H1 (cell line): Measurements from ENCODE around the gene C1orf116.

Experiments
- ATF2 ChIP-seq: IDR thresholded peaks from 2 replicates; pipeline ENCODE4 v1.6.1; 2012; ENCODE audit warnings: low read length, inconsistent platforms
- EGR1 ChIP-seq: IDR thresholded peaks from 2 replicates; pipeline ENCODE4 v1.6.1; 2011; ENCODE audit warnings: low read depth, low read length, borderline replicate concordance
- MAX ChIP-seq: IDR thresholded peaks from 2 replicates; pipeline ENCODE4 v1.6.1; 2012; ENCODE audit warnings: inconsistent platforms
- POLR2AphosphoS5 ChIP-seq: IDR thresholded peaks from 2 replicates; pipeline ENCODE4 v1.6.1; 2011; ENCODE audit warnings: low read depth, low read length
- POU5F1 ChIP-seq: IDR thresholded peaks from 2 replicates; pipeline ENCODE4 v1.6.1; 2011; ENCODE audit warnings: low read depth, mild to moderate bottlenecking, low read length, moderate library complexity
- SIN3A ChIP-seq, 2 experiments: IDR thresholded peaks in 1 of 2; conservative IDR thresholded peaks in 1 of 2; 2 replicates each; pipeline ENCODE4 v1.6.1; 2011 to 2012; ENCODE audit warnings: low read length in 2 of 2, improper control_type of control experiment in 1 of 2, low read depth in 1 of 2, mild to moderate bottlenecking in 1 of 2
- SP2 ChIP-seq: IDR thresholded peaks from 2 replicates; pipeline ENCODE4 v1.6.1; 2012; ENCODE audit warnings: mild to moderate bottlenecking, low read length, inconsistent platforms
- SUZ12 ChIP-seq: fragments of 200-600 bp; sonication (generic); IDR thresholded peaks from 2 replicates; pipeline ENCODE4 v1.6.1; 2012; ENCODE audit warnings: mild to moderate bottlenecking, inconsistent platforms, low read length, moderate library complexity, mixed read lengths
- TAF1 ChIP-seq: IDR thresholded peaks from 2 replicates; pipeline ENCODE4 v1.6.1; 2011; ENCODE audit warnings: mild to moderate bottlenecking, low read depth, low read length

GRCh38 chr1:207056673-207057072 is 24.1 kb upstream of the C1orf116 start:
- TF ChIP-seq EGR1 (no peak), SP2 (no peak), POLR2AphosphoS5 (no peak), SIN3A (conservative IDR thresholded peaks at IDR 0.05 in 1 of 2, IDR thresholded peaks at IDR 0.05 in 1 of 2; ENCODE audit: low read depth in 1 of 2, low read length in 2 of 2) (no peak), ATF2 (no peak), POU5F1 (no peak), MAX (no peak), SUZ12 (no peak), TAF1 (no peak)
